LNCaP clone FGC (cell line): ENCODE data around the gene TMEM238.

Experiments
- DNase-seq: peaks from one replicate; pipeline ENCODE4 v3.0.0-alpha.2; 2011; ENCODE audit warnings: low read depth
- H3K4me3 ChIP-seq: 2 replicates; pipeline ENCODE4 v1.5.1; 2011; ENCODE audit warnings: mild to moderate bottlenecking, low read depth, low read length, control low read depth
- CTCF ChIP-seq: IDR thresholded peaks from 2 replicates; pipeline ENCODE4 v1.5.1; 2012; ENCODE audit warnings: mild to moderate bottlenecking; ENCODE audit not compliant: control insufficient read depth, insufficient read depth; ENCODE audit errors: extremely low read depth

Gene TMEM238

GRCh38 chr19:55362174-55362989 lies 21.7 kb downstream of the TMEM238 start:
- no peak for DNase-seq
- TF ChIP-seq CTCF: no peak
- no peak overlapping the region for H3K4me3 ChIP-seq

- TF ChIP-seq CTCF: no peak
- DNase-seq: no peak
- H3K4me3 ChIP-seq: no peak overlapping the region
These were observed 23.2 kb downstream of the TMEM238 start for GRCh38 chr19:55360902-55361301.

GRCh38 chr19:55358943-55359908 lies 24.9 kb downstream of the TMEM238 start:
- TF ChIP-seq CTCF: no peak
- H3K4me3 ChIP-seq: no peak overlapping the region
- no peak for DNase-seq

GRCh38 chr19:55358493-55358892 lies 25.6 kb downstream of the TMEM238 start:
- TF ChIP-seq CTCF: no peak
- H3K4me3 ChIP-seq: no peak overlapping the region
- no peak for DNase-seq

- H3K4me3 ChIP-seq: no peak overlapping the region
- no peak for DNase-seq
- no peak for TF ChIP-seq CTCF
These were observed 28.8 kb downstream of the TMEM238 start for GRCh38 chr19:55355213-55355821.

- DNase-seq: no peak
- peak within 1 kb of the TSS; percentile 36 for H3K4me3 ChIP-seq
- TF ChIP-seq CTCF: no peak
These were observed 29.3 kb downstream of the TMEM238 start, which contains the start of gene COX6B2 for GRCh38 chr19:55354698-55355212. Gene COX6B2 (minus strand): TSS chr19:55354719. CDS start chr19:55354521, 198 bp downstream.
